ENCODE data around the gene PRRG4. TPM values are rescaled to one million over a fixed set of nuclear protein-coding genes. Genes with fewer than 3 reads are reported as not detected.
"Not testable (repeated sequence)": the region's sequence is repeated elsewhere in the genome, so short reads cannot be mapped to it uniquely, and the experiment has no call there.

Gene PRRG4
- 0.07 and 0.49 TPM in 2 replicates for total RNA-seq

DNA sequence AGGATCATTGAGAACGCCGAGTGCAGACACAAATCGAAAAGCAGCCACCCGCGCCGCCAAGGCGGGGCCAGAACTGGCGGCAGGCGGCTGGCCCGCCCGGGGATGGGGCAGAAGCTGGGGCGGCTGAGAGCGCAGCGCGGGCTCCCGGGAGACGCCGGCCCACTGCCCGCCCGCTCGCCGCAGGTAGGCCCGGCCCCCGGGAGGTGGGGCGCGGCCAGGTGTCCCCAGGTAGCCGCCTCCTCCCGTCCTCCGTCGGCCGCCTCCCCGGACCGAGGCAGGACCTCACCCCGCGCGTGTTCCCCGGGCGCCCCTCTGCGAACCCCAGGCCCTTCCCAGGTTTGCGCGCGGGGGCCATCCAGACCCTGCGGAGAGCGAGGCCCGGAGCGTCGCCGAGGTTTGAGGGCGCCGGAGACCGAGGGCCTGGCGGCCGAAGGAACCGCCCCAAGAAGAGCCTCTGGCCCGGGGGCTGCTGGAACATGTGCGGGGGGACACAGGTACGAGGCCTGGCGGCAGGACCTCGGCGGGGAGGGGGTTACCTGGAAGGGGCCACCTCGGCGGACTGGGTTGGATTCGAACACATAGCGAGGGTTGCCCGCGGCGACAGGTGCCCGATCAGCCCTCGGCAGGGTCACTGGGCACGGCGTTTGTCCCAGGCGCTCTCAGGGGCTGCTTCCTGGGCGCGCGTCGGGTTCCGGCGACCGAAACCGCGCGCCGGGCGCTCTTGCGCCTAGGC lies at the start of gene PRRG4:
TSS of gene PRRG4 (plus strand) at position 248 of the 733 bp plus-strand sequence. CDS start 603 bp downstream, outside the sequence.
- DNase-seq (ENCODE audit: low read depth, low spot score), result no peak

- DNase-seq (ENCODE audit: low read depth, low spot score), result not testable (repeated sequence)
These were observed 48.9 kb upstream of the PRRG4 start for GRCh38 chr11:32780839-32781238.

- DNase-seq (ENCODE audit: low read depth, low spot score), result no peak
These were observed 48.0 kb upstream of the PRRG4 start for GRCh38 chr11:32781721-32782120.

GRCh38 chr11:32785262-32785661 lies 44.5 kb upstream of the PRRG4 start:
- DNase-seq (ENCODE audit: low read depth, low spot score), result no peak

DNA sequence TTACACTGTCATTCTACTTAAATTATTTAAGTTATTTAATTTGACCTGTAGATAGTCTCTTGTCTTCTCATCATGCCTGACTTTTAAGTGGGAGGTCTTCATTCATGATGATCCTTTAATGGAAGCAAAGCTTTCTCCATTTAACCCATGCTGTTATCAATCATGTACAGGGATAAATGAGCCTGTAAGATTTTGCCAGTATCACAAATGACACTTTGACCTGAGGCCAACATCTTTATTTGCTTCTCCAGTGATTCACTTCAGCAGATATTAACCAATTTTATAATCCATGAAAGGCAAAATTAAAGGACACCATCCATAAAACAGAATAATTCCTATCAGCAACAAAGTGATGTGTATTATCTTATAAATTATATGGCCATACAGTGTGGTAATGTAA lies 42.9 kb upstream of the PRRG4 start:
- DNase-seq (ENCODE audit: low read depth, low spot score), result no peak

DNA sequence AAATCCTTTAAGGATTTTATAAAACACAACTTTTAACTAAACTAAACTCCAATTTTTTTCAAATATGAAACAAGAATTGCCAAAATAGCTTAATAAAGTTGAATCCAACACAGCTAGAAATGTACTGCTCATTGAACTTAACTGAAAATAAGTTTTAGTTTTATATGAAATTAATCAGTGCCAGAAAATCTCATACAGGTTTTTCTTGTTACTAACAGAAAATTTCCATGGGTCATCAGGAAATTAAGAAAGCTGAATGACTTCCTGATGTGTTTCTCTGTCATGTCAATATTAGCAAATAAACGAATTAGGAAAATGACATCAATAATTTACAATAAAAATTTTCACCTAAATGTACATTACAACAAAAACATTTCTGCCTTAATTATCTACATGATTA lies 38.8 kb upstream of the PRRG4 start:
- no peak for DNase-seq (ENCODE audit: low read depth, low spot score)

GRCh38 chr11:32792111-32792947 lies 37.4 kb upstream of the PRRG4 start:
- DNase-seq (ENCODE audit: low read depth, low spot score), result no peak

DNA sequence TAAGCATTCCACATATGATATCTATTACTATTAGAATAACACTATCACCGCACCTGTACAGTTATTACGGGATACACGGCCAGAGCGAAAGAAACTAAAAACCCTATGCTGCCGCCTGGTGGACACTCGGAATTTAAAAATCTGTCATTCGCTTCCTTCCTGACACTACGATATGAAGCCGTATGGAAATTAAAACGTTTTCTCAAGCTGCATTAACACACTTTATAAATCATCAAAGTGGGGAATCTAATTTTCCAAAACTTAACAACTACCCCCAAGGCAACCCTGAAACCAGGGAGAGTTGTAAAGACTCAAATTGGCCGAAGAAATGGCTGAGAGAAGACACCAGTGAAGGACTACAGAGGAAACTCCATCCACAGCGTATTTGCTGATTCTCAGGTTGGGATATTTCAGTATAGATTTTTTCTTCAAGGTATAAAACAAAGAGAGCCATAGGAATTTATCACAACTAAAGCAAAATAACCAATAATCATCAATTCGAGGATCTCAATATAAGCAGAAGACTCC lies 36.7 kb upstream of the PRRG4 start:
- no peak for DNase-seq (ENCODE audit: low read depth, low spot score)

GRCh38 chr11:32794439-32794838 lies 35.3 kb upstream of the PRRG4 start, which contains the start of gene CCDC73:
Gene CCDC73, minus strand, starts transcription at chr11:32794662. Its CDS starts 34,419 bp downstream, at chr11:32760243.
- DNase-seq (ENCODE audit: low read depth, low spot score), result no peak

DNA sequence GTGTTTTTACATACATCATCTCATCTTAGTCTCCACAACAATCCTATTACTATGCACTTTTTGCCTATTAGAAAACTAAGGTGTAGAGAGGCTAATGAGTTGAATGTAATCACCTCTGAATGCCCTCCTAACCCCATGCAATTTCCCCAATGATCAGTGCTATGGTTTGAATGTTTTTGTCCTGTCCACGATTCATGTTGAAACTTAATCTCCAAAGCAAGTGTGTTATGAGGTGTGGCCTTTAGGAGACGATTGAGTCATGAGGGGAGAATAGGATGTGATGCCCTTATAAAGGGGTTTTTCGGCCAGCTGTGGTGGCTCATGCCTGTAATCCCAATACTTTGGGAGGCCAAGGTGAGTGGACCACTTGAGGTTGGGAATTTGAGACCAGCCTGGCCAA lies 33.3 kb upstream of the PRRG4 start:
- DNase-seq (ENCODE audit: low read depth, low spot score), result no peak

DNA sequence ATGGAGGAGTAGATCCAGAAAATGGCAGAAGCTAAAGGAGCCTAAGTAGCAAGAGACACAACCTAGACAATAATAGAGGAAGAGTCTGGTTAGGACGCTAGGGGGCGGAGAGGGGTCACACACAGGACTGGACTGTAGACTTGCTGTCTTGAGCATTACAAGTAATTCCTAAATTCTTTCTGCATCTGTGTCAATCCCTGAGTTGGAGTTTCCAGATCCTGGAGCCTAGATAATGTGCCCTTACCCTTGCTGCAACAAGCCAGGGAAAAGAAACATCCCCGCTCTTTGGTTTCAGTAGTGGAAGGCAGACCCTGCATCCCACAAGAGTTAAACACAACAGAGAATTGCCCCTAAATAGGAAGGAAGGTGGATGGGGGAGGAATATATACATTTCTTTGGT lies 20.4 kb upstream of the PRRG4 start:
- DNase-seq (ENCODE audit: low read depth, low spot score), result peak; percentile 26

GRCh38 chr11:32817181-32817851 lies 12.4 kb upstream of the PRRG4 start:
- DNase-seq (ENCODE audit: low read depth, low spot score), result no peak

- no peak for DNase-seq (ENCODE audit: low read depth, low spot score)
These were observed 11.9 kb upstream of the PRRG4 start for GRCh38 chr11:32817852-32818183.

DNA sequence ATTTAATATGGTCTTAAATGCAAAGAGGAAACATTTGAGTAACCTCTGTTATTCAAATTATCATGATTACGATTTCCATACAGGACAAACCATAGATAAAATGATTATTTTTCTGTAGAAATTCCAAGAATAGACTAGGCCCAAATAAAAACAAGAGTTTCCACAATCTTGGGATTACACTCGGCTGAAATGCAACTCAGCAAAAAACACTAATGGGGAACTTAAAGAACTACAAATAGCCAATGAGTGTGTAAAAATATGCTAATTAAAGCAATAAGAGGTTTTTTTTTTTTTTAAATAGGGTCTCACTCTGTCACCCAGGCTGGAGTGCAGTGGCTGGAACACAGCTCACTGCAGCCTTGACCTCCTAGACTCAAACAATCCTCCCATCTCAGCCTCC lies 10.5 kb upstream of the PRRG4 start:
- DNase-seq (ENCODE audit: low read depth, low spot score), result no peak

- no peak for DNase-seq (ENCODE audit: low read depth, low spot score)
These were observed 9.2 kb upstream of the PRRG4 start for GRCh38 chr11:32820497-32820896.

GRCh38 chr11:32821517-32821916 lies 8.2 kb upstream of the PRRG4 start:
- DNase-seq (ENCODE audit: low read depth, low spot score), result no peak

GRCh38 chr11:32821917-32822560 lies 7.7 kb upstream of the PRRG4 start:
- DNase-seq (ENCODE audit: low read depth, low spot score), result no peak

GRCh38 chr11:32823617-32824016 lies 6.1 kb upstream of the PRRG4 start:
- DNase-seq (ENCODE audit: low read depth, low spot score), result not testable (repeated sequence)

GRCh38 chr11:32826113-32826512 lies 3.6 kb upstream of the PRRG4 start:
- DNase-seq (ENCODE audit: low read depth, low spot score), result no peak

DNA sequence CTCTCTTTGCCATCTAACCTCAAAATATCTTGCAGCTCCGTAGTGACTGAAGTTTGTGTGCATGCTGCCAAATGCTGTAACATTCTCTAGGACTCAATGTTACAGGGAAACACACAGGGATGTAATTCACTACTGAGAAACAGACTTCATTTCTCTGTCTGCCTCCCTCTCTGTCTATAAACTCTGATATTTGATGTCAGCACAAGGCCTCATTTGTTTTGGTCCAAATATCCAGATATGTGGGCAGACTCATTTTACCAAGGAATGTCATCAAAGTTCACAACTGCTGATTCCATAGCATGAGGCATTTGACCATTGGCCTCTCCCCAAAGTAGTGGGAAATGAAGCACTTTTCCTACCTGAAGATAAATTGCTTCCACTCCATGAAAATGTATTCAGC lies 2.5 kb upstream of the PRRG4 start:
- no peak for DNase-seq (ENCODE audit: low read depth, low spot score)

GRCh38 chr11:32829157-32829679 lies 509 bp upstream of the PRRG4 start:
- DNase-seq (ENCODE audit: low read depth, low spot score), result no peak
